Heart left ventricle (tissue), 16 donors: ENCODE measurements around the gene GOLGA6L24. TPM values are rescaled to one million over a fixed set of nuclear protein-coding genes. Genes with fewer than 3 reads are reported as not detected.
"Not testable (repeated sequence)": the region's sequence is repeated elsewhere in the genome, so short reads cannot be mapped to it uniquely, and the experiment has no call there.

Experiments used
- ATAC-seq, 4 donors: fragments of 200-7000 bp; cut with Tn5 transposase; one replicate each; pipeline ENCODE4 v1.9.1; 2020 to 2022; ENCODE audit warnings: moderate library complexity in 4 of 4, mild to moderate bottlenecking in 3 of 4, moderate number of reproducible peaks in 1 of 4
- DNase-seq, 5 donors: peaks; one replicate each; pipeline ENCODE4 v3.0.0-alpha.2; 2020
- H3K27ac ChIP-seq, 12 donors: fragments of 200-600 bp; sonication (generic) in 4 of 12; one replicate each; pipeline versions ENCODE4 v1.5.0 to v1.8.0; 2016 to 2022; ENCODE audit warnings: mild to moderate bottlenecking in 2 of 12
- H3K27me3 ChIP-seq, 9 donors: fragments of 200-600 bp; sonication (generic) in 2 of 9; one replicate each; pipeline versions ENCODE4 v1.5.1 to v1.8.0; 2016 to 2022; ENCODE audit warnings: mild to moderate bottlenecking in 3 of 9
- H3K36me3 ChIP-seq, 9 donors: fragments of 200-600 bp; sonication (generic) in 2 of 9; one replicate each; pipeline versions ENCODE4 v1.5.0 to v1.8.0; 2018 to 2022; ENCODE audit warnings: mild to moderate bottlenecking in 2 of 9
- H3K4me1 ChIP-seq, 12 donors: fragments of 200-600 bp; sonication (generic) in 4 of 12; one replicate each; pipeline versions ENCODE4 v1.5.0 to v1.8.0; 2016 to 2022; ENCODE audit warnings: mild to moderate bottlenecking in 3 of 12
- H3K4me3 ChIP-seq, 12 donors: fragments of 200-600 bp; sonication (generic) in 4 of 12; one replicate each; pipeline versions ENCODE4 v1.5.0 to v1.8.0; 2017 to 2022; ENCODE audit warnings: mild to moderate bottlenecking in 9 of 12, moderate library complexity in 4 of 12
- H3K9me3 ChIP-seq, 12 donors: fragments of 200-600 bp; sonication (generic) in 4 of 12; one replicate each; pipeline versions ENCODE4 v1.5.0 to v1.8.0; 2016 to 2022; ENCODE audit warnings: mild to moderate bottlenecking in 1 of 12
- WGBS, 4 donors: extraction: QIAGEN DNeasy Blood & Tissue Kit in 2 of 4; methylation state at CpG; one replicate each; pipeline versions ENCODE4 v1.1.5 to v1.1.7; 2013 to 2018; 5-methylcytosine and 5-hydroxymethylcytosine counted together
- intact Hi-C, 10 donors: fragments of 100-400 bp; cut with DNase I; formaldehyde crosslinking; loops; one replicate each; pipeline versions ENCODE4 v1.11.1 to v1.14.2; 2022
- polyA plus RNA-seq, 2 donors: library from polyadenylated mRNA; stranded (reverse); fragments of 200-250 nt; gene quantifications; one replicate each; pipeline ENCODE4 v1.2.3, GENCODE V29; 2013
- total RNA-seq, 9 donors: library from RNA; depleted of rRNA in 2 of 9; stranded (reverse); fragments of >200 nt in 2 of 9; fragmentation: NEBNext Ultra II Directional in 3 of 9; extraction: Animal tissue kit (Norgen Biotek cat#: 25700) in 3 of 9; gene quantifications; one replicate each; pipeline versions ENCODE4 v1.1.0 to v1.2.4, GENCODE V29; 2016 to 2023
- donor health status: ischemic (EF 13 %, LVEDD 7.1; RV severe dilation, severe dysfunction).
- donor health status: healthy with polysubstance abuse.
- donor health status: DM: no; HTN: yes; CAD: no.
- donor health status: DM: no; HTN: no; CAD: no.
- donor health status: ischemic (EF 25% LVEDD 6.9; RV normal size, moderate dysfunction).
- donor health status: ischemic (EF 25% LVEDD 5.7; RV mildly dilated, moderate dysfunction).
- donor health status: healthy.
- donor health status: DM: yes; HTN: yes; CAD: no.
- donor health status: ischemic (EF 35%, LVEDD 5.7; RV mildly dilated, moderate dysfunction).
- donor health status: nonischemic (EF 11% LVEDD 7.7; RV severe dilation, severe dysfunction).
- donor health status: DM: yes; HTN: yes; CAD: no.
- donor health status: PGD.
- donor health status: ischemic (EF 29% LVEDD 5.4; RV normal size, mild dysfunction).
- donor health status: nonischemic (EF 23%, LVEDD 6.1; RV moderate dilation, normal function).

The GOLGA6L24 gene
- total and polyA plus RNA-seq, 11 donors: not detected

DNA sequence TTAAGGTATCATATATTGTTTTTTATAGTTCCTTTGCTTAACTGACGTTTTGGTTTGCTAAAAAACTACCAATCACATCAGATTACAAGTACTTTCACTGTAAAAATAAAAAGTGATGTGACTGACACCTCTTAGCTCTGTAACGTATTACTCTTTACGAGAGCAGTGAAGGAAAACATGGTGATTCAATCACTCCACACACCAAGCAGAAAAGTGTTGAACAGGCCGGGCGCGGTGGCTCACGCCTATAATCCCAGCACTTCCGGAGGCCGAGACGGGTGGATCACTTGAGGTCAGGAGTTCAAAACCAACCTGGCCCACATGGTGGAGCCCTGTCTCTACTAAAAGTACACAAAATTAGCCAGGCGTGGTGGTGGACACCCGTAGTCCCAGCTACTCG is 39.8 kb downstream of the GOLGA6L24 start:
- Histone ChIP-seq H3K4me1 (peaks cover 0 to 13% (median 0%) of the 10 kb centered on the region in 12 donors), H3K36me3 (peaks cover 0 to 47% (median 24%) of the 10 kb centered on the region in 9 donors)
- H3K27ac ChIP-seq, H3K27me3 ChIP-seq, DNase-seq, ATAC-seq, H3K9me3 ChIP-seq, intact Hi-C loops, H3K4me3 ChIP-seq: not testable (repeated sequence)
- WGBS, 4 donors: 88 to 93% (median 92%) methylated on average over 13 of the region's 13 CpGs

GRCh38 chr15:28316958-28317357 is 40.9 kb downstream of the GOLGA6L24 start:
- H3K27me3 ChIP-seq, intact Hi-C loops, H3K4me3 ChIP-seq, H3K9me3 ChIP-seq, ATAC-seq, H3K27ac ChIP-seq, DNase-seq: not testable (repeated sequence)
- Histone ChIP-seq H3K4me1 (peaks cover 0 to 13% (median 0%) of the 10 kb centered on the region in 12 donors), H3K36me3 (peaks cover 0 to 47% (median 24%) of the 10 kb centered on the region in 9 donors)
- WGBS, 4 donors: 98 to 99% (median 98%) methylated on average over 7 of the region's 7 CpGs

DNA sequence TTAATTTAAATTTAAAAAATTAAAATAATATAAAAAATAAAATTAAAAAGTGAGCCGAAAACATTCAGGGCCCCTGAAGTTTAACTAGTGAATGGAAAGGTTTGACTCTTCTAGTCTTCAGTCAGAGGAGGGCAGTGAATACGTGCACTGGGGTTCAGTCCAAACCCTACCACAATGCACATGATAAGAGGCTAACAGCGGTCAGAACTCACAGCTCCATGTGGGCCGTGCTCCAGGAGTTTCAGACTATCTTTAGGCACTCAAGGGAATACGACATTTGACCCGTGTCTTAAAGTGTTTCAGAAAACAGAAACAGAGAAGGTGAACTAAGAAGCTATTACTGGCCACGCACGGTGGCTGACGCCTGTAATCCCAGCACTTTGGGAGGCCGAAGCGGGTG is 47.4 kb downstream of the GOLGA6L24 start:
- H3K4me3 ChIP-seq, H3K27me3 ChIP-seq, intact Hi-C loops: not testable (repeated sequence)
- WGBS, 4 donors: 53 to 62% (median 57%) methylated on average over 11 of the region's 11 CpGs
- DNase-seq (peak in 4 of 5 donors; percentile 20 to 66 (median 48)), ATAC-seq (peak; percentile 92 to 97 (median 96))
- peaks cover 0 to 32% (median 5%) of the 10 kb centered on the region in 9 donors for H3K36me3 ChIP-seq
- peaks cover 0 to 10% (median 0%) of the 10 kb centered on the region in 12 donors for H3K4me1 ChIP-seq
- H3K9me3 ChIP-seq: peaks cover 0 to 17% (median 0%) of the 10 kb centered on the region in 12 donors
- H3K27ac ChIP-seq: peak overlapping the region in 3 of 12 donors; percentile 18 to 46 (median 28)

DNA sequence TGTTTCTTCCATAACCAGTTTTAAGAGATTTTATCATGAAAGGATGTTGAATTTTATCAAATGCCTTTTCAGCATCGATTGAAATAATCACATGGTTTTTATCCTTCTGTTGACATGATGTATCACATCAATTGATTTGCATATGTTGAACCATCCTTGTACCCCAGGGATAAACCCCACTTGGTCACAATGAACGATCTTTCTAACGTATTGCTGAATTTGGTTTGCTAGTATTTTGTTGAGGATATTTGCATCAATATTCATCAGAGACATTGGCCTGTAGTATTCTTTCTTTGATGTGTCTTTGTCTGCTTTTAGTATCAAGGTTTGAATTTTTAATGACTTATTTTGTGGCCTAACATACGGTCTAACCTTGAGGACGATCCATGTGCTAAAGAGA is 49.2 kb downstream of the GOLGA6L24 start:
- H3K4me3 ChIP-seq, H3K4me1 ChIP-seq, H3K27me3 ChIP-seq, H3K27ac ChIP-seq, DNase-seq, intact Hi-C loops, ATAC-seq: not testable (repeated sequence)
- 98 to 100% (median 99%) methylated on average over 5 of the region's 5 CpGs for WGBS, 4 donors
- Histone ChIP-seq H3K9me3 (peaks cover 0 to 17% (median 0%) of the 10 kb centered on the region in 12 donors), H3K36me3 (peaks cover 0 to 22% (median 0%) of the 10 kb centered on the region in 9 donors)

Other genes with a start within 250 kb of the GOLGA6L24 start
- gene HERC2, start 35.9 kb downstream of the GOLGA6L24 start, total RNA-seq: 10 to 100 TPM; 38.0 to 70.5 (median 59.6) TPM
- gene HERC2, start 35.9 kb downstream of the GOLGA6L24 start, polyA plus RNA-seq: 10 to 100 TPM; 25.9 to 49.0 TPM
- not detected for gene GOLGA8F, start 20.6 kb upstream of the GOLGA6L24 start, total RNA-seq
- not detected for gene GOLGA8F, start 20.6 kb upstream of the GOLGA6L24 start, polyA plus RNA-seq
- gene GOLGA8G, start 174.9 kb upstream of the GOLGA6L24 start, total RNA-seq: not detected
- gene GOLGA8G, start 174.9 kb upstream of the GOLGA6L24 start, polyA plus RNA-seq: not detected
- gene GOLGA6L25, start 195.5 kb upstream of the GOLGA6L24 start, total RNA-seq: not detected
- gene GOLGA6L25, start 195.5 kb upstream of the GOLGA6L24 start, polyA plus RNA-seq: not detected